ENCODE data around the gene GPR78.
"Not testable (repeated sequence)": the region's sequence is repeated elsewhere in the genome, so short reads cannot be mapped to it uniquely, and the experiment has no call there.

- TF ChIP-seq CTCF (IDR thresholded peaks at IDR 0.05; ENCODE audit: insufficient read depth, low read depth, low read length); EZH2 (IDR thresholded peaks at IDR 0.05; ENCODE audit: insufficient read depth, low read length): not testable (repeated sequence)
These were observed 3.6 kb upstream of the GPR78 start for GRCh38 chr4:8576591-8576990.
